MG63 (cell line): ENCODE measurements around the gene F7. TPM values are rescaled to one million over a fixed set of nuclear protein-coding genes. Genes with fewer than 3 reads are reported as not detected.

Source experiments
- DNase-seq: peaks from one replicate; pipeline ENCODE4 v3.0.0-alpha.2; 2020
- H3K27me3 ChIP-seq: fragments of 250-450 bp; sonication (Bioruptor Pico); 2 replicates; pipeline ENCODE4 v1.5.1; 2020; ENCODE audit warnings: mild to moderate bottlenecking, moderate library complexity
- H3K36me3 ChIP-seq: fragments of 250-450 bp; sonication (Bioruptor Pico); 2 replicates; pipeline ENCODE4 v1.5.1; 2020; ENCODE audit warnings: mild to moderate bottlenecking, moderate library complexity
- H3K4me3 ChIP-seq: fragments of 250-450 bp; sonication (Bioruptor Pico); 2 replicates; pipeline ENCODE4 v1.5.1; 2020; ENCODE audit warnings: mild to moderate bottlenecking, moderate library complexity
- H3K9me3 ChIP-seq: fragments of 250-450 bp; sonication (Bioruptor Pico); 2 replicates; pipeline ENCODE4 v1.5.1; 2020; ENCODE audit warnings: mild to moderate bottlenecking, moderate library complexity
- total RNA-seq: library from RNA; depleted of rRNA; stranded (reverse); fragments of >200 nt; shearing (Covaris generic); gene quantifications from 2 replicates; pipeline ENCODE4 v1.2.3, GENCODE V29; 2014; ENCODE audit warnings: low replicate concordance

Gene F7
- total RNA-seq, 1 experiment from 2014 or later: not detected

DNA sequence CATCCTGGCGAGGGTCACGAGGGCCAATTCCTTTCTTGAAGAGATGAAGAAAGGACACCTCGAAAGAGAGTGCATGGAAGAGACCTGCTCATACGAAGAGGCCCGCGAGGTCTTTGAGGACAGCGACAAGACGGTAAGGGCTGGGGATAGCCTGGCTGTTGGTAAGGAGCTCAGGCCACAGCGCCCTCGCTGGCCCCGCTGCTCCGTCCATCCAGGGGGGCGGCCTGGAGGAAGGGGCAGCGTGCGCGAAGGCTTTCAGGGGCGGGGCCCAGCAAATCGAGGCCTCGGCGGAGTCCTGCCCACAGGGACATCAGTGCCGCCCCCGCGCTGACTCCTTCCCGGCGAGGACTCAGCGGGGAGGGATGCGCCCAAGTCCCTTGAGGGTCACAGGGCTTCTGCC lies 23.9 kb downstream of the F7 start:
- Histone ChIP-seq H3K4me3 (no peak overlapping the region), H3K36me3 (no peaks in the 10 kb centered on the region), H3K27me3 (peaks cover 8% of the 10 kb centered on the region; the same call in 1 of the 2 replicates), H3K9me3 (no peaks in the 10 kb centered on the region)
- DNase-seq: no peak

DNA sequence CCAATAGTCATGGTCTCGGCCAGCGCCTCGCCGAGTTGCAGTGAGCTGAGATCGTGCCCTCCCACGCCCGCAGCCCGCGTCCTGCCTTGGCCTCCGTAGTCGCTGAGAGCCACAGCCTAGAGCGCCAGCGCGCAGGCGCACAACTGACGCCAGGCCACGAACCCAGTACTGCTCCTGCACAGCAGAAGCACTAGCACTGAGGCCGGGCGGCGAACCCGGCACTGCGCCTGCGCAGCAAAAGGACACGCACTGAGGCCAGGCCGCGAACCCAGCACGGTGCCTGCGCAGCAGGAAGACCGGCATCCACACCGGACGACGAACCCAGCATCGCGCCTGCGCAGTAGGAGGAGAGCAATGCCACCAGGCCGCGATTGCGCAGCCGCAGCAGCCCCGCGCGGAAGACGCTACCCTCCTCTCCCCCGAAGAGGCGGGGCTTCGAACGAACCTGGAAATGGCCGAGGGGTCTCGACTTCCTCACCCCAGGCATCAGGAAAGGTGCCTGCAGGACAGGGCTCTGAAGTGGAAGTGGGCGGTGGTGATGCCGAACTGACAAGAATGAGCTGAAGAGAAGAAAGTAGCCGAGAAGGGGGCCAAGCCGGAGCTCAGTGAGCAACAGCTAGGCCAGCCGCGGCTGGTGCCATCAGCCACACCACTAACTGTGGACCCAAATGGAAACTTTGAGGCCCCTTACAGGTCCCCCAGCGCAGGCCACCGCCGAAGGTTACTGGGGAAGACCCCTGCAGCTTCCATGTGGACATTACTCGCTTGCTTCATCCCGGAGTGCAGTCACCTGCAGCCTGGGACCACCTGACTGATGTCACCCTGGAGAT lies 24.5 kb downstream of the F7 start:
- H3K36me3 ChIP-seq: no peaks in the 10 kb centered on the region
- H3K9me3 ChIP-seq: no peaks in the 10 kb centered on the region
- H3K4me3 ChIP-seq: no peak overlapping the region
- DNase-seq: no peak
- peaks cover 8% of the 10 kb centered on the region; the same call in 1 of the 2 replicates for H3K27me3 ChIP-seq

DNA sequence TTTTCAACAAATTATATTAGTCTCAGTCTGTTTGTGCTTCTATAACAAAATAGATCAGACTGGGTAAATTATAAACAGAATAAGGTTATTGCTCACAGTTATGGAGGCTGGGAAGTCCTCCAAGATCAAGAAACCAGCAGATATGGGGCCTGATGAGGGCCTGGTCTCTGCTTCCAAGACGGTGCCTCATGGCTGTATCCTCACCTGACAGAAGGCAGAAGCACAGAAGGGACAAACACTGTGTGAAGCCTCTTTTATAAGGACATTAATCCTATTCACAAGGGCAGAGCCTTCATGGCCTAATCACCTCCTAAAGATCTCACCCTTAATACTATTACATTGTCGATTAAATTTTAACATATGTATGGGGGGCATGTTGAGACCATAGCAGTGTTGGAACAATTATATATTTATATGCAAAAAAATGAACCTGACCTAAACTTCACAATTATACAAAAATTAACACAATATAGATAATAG lies 29.7 kb downstream of the F7 start:
- DNase-seq: no peak
- H3K4me3 ChIP-seq: no peak overlapping the region
- H3K27me3 ChIP-seq: peaks cover 11% of the 10 kb centered on the region; the same call in 1 of the 2 replicates
- H3K9me3 ChIP-seq: no peaks in the 10 kb centered on the region
- no peaks in the 10 kb centered on the region for H3K36me3 ChIP-seq

DNA sequence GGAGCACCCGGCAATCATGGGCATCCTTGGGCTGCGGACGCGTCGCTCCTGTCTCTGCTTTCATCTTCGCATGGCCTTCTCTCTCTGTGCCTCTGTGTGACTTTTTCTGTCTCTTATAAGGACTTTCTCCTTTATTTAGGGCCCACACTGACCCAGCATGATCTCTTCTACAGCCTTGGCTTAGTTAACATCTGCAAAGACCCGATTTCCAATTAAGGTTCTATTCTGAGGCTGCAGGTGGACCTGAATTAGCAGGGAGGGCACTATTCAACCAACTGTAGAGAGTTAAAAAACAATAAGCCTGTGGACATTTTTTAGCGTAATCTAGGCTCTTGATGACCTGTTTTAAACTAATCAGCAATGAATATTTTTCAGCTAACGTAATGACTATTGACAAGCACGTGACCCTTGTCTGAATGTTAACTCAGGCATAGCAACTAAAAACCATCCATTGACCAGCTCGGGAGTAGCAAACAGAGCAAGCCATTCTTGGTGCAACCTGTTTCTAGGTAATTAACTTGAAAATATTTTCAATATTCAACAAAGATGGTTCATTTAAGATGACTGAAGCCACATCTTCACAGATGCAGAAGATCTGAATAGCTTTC lies 32.2 kb downstream of the F7 start:
- Histone ChIP-seq H3K27me3 (peaks cover 6% of the 10 kb centered on the region; the same call in 1 of the 2 replicates), H3K9me3 (no peaks in the 10 kb centered on the region), H3K4me3 (no peak overlapping the region), H3K36me3 (no peaks in the 10 kb centered on the region)
- DNase-seq: no peak

DNA sequence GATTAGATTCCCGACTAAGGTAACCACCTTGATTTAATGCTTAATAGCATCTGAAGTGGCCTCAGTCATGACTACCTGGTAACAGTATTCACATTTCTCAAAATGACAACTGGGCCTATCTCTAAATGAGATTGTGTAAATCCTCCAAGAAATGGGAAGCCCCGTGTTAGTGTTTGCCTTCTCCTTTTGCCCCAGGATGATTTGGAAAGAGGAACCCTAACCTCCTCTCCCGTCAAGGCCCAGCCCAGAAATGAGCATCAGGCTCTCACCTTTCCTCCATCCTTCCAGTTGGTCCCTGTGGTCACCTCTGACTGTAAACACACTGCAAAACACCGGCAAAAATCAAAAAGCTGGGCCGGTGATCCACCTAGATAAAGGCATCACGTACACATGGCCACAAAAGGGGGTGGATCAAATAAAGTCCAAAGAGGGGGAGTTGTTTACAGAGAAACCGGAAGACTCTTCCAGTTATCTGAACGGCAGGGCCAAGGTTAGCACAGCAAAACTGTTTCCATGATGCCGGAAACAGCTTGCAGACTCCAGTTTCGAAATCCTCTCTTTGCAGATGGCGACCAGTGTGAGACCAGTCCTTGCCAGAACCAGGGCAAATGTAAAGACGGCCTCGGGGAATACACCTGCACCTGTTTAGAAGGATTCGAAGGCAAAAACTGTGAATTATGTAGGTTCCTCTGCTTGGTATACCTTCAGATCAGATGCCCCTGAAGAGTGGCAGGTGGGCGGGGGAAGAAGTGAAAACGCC lies 33.4 kb downstream of the F7 start:
- H3K9me3 ChIP-seq: no peaks in the 10 kb centered on the region
- DNase-seq: no peak
- H3K4me3 ChIP-seq: no peak overlapping the region
- 0 out of 2 replicates have a peak, but pooled peaks cover 4% of the 10 kb centered on the region for H3K27me3 ChIP-seq
- H3K36me3 ChIP-seq: no peaks in the 10 kb centered on the region

DNA sequence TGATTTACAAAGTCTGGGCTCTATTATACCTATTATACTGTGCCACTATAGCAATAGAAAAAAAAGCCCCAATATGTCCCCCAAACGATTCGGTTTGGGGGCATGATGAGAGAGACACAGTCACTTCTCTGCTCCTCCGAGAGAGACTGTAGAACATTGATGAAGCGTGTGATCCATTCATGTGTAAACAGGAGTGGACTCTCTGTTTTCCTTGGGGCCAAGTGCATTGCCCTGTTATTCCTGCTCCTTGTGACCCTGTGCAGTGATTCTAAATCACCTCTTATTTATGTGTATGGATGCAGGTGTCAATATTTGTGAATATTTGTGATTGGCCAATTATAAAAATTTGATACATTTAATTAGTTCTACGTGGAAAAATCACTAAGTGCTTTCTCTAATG lies 34.0 kb downstream of the F7 start:
- DNase-seq: no peak
- no peaks in the 10 kb centered on the region for H3K36me3 ChIP-seq
- no peak overlapping the region for H3K4me3 ChIP-seq
- 0 out of 2 replicates have a peak, but pooled peaks cover 4% of the 10 kb centered on the region for H3K27me3 ChIP-seq
- no peaks in the 10 kb centered on the region for H3K9me3 ChIP-seq

DNA sequence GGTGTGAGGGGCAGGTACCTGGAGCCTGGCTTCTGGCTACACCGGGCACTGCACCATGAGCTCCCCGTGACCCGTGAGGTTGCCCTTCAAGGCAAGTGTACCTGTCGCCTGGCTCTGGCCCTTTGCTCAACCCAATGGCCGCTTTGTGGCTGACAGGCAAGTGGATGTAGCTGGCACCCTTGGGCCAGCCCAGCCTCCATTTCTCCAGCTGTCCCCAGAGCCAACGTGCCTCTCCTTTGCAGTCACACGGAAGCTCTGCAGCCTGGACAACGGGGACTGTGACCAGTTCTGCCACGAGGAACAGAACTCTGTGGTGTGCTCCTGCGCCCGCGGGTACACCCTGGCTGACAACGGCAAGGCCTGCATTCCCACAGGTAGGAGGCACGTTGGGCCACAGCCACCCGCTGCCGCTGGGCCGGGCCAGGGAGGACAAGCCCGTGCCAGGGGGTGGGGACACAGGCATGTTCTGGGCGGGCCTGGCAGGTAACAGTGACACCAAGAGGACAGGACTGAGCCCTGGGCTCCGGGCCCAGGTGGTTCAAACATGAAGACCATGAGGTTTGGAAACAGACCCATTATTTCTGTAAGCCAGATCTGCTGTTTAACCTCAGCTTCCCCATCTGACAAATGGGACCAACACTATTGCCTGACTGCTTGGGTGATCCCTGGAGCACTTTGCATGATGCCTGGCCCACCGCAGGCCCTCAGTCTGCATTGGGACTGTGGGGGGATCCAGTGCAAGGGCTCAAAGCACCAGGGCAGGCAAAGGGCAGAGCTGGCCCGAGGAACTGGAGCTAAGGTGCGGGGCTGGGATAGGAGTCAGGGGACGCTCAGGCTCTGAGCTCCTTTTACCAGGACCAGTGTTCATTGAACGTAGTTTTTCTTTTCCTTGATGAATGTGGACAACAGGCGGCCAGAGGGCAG lies 35.3 kb downstream of the F7 start:
- Histone ChIP-seq H3K36me3 (no peaks in the 10 kb centered on the region), H3K27me3 (0 out of 2 replicates have a peak, but pooled peaks cover 4% of the 10 kb centered on the region), H3K4me3 (no peak overlapping the region), H3K9me3 (no peaks in the 10 kb centered on the region)
- DNase-seq: no peak

DNA sequence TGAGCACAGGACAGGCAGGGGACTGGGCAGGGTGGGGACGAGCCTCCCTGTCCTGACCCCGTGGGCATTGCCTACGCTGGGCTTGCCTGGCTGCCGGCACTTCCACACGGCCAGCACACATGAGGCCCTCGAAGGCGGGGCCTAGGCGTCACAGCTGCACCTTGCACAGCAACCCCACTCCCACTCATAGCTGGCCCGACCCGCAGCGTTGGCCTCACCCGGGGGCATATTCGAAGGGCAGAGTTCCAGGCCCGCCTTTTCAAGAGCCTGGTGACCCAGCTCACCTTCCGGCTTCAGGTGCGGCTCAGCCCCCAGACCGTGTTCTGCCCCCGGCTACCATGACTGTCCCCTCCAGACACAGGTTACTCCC lies 36.0 kb downstream of the F7 start:
- H3K27me3 ChIP-seq: 0 out of 2 replicates have a peak, but pooled peaks cover 4% of the 10 kb centered on the region
- no peaks in the 10 kb centered on the region for H3K36me3 ChIP-seq
- H3K4me3 ChIP-seq: no peak overlapping the region
- no peak for DNase-seq
- no peaks in the 10 kb centered on the region for H3K9me3 ChIP-seq

DNA sequence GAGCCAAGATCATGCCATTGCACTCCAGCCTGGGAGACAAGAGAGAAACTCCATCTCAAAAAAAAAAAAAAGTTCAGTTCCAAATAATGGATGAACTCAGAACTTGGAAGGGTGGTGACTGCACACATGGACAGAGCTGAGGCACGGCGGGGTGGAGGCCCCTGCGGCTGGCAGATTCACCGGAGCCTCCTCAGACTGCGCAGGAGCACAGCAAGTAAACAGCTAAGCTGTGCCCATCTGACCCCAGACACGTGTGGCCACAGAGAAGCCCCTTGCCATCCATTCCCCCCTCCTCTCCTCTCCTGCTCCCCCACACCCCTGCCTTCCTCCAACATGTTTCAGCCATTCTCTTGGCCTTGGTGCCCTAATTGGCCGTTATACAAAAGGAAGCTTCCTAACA lies 37.3 kb downstream of the F7 start:
- H3K9me3 ChIP-seq: no peaks in the 10 kb centered on the region
- H3K36me3 ChIP-seq: no peaks in the 10 kb centered on the region
- 0 out of 2 replicates have a peak, but pooled peaks cover 4% of the 10 kb centered on the region for H3K27me3 ChIP-seq
- no peak overlapping the region for H3K4me3 ChIP-seq
- no peak for DNase-seq

DNA sequence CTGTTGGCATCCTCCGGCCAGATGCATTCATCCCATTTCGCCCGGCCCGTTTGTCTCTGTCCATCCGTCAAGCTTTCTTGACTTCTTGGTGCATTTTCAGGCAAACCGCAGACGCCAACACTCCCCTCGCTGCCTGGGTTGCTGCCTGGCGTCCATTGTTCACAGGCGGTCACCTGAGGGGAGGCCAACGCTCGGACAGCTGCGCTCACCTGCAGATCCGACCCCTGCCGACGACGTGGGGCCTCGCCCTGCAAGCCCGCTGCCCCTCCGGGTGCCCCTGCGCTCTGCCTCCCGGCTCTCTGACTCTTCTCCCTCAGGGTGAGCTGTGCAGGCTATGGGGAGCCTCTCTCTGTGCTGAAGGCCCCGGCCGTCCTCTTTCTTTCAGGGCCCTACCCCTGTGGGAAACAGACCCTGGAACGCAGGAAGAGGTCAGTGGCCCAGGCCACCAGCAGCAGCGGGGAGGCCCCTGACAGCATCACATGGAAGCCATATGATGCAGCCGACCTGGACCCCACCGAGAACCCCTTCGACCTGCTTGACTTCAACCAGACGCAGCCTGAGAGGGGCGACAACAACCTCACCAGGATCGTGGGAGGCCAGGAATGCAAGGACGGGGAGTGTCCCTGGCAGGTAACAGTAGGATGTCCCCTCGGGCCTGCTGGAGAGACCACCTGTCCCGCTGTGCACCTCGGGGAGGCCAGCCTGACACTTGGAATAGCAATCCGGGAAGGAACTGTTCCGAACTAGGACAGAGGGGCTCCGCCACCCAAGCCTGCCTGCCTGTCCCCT lies 38.1 kb downstream of the F7 start:
- H3K9me3 ChIP-seq: no peaks in the 10 kb centered on the region
- H3K4me3 ChIP-seq: no peak overlapping the region
- no peaks in the 10 kb centered on the region for H3K36me3 ChIP-seq
- no peaks in the 10 kb centered on the region for H3K27me3 ChIP-seq
- no peak for DNase-seq

DNA sequence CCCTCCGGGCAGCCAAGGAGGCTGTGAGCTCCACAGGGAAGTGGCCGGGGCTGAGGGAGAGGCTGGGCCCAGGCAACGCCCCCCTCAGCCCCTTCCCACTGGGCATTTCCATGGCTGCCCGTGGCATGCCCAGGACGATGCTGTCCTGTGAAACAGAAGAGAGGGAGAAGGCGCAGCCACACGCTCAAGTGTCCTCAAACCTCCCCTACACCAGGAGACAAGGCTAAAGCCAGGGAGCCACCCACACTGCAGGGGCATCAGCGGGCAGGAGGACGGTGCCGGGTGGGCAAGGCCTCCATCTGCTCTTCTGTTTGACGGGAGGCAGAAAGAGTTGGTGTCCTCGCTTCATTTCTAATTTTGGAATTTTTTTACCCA lies 38.7 kb downstream of the F7 start:
- Histone ChIP-seq H3K36me3 (no peaks in the 10 kb centered on the region), H3K9me3 (no peaks in the 10 kb centered on the region), H3K4me3 (no peak overlapping the region), H3K27me3 (no peaks in the 10 kb centered on the region)
- no peak for DNase-seq

DNA sequence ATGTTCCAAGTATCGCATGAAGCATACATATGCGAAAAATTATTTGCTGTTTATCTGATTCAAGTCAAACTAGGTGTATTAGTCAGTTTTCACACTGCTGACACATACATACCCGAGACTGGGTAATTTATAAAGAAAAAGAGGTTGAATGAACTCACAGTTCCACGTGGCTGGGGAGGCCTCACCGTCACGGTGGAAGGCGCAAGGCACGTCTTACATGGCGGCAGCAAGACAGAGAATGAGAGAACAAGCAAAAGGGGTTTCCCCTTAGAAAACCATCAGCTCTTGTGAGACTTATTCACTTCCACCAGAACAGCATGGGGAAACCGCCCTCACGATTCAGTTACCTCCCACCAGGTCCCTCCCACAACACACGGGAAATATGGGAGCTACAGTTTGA lies 39.9 kb downstream of the F7 start:
- no peaks in the 10 kb centered on the region for H3K36me3 ChIP-seq
- no peaks in the 10 kb centered on the region for H3K9me3 ChIP-seq
- no peak overlapping the region for H3K4me3 ChIP-seq
- H3K27me3 ChIP-seq: no peaks in the 10 kb centered on the region
- DNase-seq: no peak

DNA sequence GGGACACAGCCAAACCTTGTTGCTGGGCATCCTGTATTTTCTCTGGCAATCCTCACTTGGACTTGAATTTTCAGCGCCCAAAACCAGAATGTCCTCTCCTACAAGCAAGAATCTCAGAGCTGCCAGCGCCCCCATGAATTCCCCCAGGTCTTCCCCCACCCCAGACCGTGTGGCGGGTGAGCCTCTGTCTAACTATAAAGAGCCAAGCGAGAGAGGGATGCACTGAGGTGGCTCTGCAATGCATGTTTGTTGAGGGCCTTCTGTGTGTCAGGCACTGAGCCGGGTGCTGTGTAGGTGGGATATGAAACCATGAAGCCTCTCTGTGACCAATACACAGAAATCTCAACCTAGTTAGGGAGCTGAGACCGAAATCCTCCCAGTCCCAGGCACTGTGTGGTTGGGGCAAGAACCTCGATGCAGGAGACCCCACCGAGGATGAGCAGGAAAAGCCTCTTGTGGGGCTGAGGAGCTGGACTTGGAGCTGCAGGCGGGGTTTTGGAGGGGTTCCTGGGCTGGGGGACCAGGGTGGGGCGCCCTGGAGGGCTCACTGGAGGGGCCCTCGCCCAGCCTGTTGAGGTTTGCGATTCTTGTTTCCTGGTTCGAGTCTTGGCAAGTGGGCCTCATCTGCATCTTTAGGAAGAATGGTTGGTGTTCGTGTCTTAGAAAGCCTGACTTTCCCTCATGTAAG lies 40.5 kb downstream of the F7 start:
- no peak for DNase-seq
- Histone ChIP-seq H3K36me3 (no peaks in the 10 kb centered on the region), H3K9me3 (no peaks in the 10 kb centered on the region), H3K4me3 (no peak overlapping the region), H3K27me3 (no peaks in the 10 kb centered on the region)

DNA sequence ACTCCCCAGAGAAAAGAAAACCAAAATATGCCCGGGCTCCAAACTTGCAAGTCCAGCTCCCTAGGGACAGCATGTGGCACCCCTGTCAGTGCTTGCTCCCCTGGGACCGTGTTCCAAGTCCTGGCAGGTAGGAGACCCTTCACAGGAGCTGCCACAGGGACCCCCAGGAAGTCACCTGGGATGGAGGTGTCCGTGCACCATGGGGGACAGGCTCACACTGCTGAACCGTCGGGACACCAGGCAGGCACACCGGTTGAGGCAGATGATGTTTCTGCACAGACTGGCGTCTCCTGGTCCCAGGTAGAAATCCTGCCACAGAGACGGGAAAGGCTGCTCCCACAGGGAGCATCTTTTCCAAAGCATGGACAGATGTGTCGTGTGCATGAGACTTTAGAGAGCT lies 41.2 kb downstream of the F7 start:
- no peaks in the 10 kb centered on the region for H3K36me3 ChIP-seq
- no peak overlapping the region for H3K4me3 ChIP-seq
- H3K9me3 ChIP-seq: no peaks in the 10 kb centered on the region
- H3K27me3 ChIP-seq: no peaks in the 10 kb centered on the region
- DNase-seq: no peak

DNA sequence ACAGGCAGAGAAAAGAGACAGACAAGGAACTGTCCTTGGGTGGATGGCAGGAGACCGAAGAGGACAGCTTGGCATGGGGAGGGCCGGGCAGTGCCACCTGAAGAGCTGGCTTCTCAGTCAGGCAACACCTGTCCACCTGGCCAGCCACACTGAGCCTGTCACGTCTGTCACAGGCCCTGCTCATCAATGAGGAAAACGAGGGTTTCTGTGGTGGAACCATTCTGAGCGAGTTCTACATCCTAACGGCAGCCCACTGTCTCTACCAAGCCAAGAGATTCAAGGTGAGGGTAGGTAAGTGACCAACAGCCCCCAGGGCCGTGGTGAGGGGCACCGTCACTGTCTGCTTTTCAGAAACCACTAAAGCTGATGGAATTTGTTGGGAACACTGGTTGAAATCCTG lies 41.6 kb downstream of the F7 start:
- Histone ChIP-seq H3K27me3 (no peaks in the 10 kb centered on the region), H3K9me3 (no peaks in the 10 kb centered on the region), H3K36me3 (no peaks in the 10 kb centered on the region), H3K4me3 (no peak overlapping the region)
- DNase-seq: no peak
